ENCODE measurements around the gene CLTRN.

The CLTRN gene

GRCh38 chrX:15646543-15646942 lies 18.1 kb downstream of the CLTRN start:
- DNase-seq: no peak

GRCh38 chrX:15646031-15646430 lies 18.6 kb downstream of the CLTRN start:
- DNase-seq: no peak

DNA sequence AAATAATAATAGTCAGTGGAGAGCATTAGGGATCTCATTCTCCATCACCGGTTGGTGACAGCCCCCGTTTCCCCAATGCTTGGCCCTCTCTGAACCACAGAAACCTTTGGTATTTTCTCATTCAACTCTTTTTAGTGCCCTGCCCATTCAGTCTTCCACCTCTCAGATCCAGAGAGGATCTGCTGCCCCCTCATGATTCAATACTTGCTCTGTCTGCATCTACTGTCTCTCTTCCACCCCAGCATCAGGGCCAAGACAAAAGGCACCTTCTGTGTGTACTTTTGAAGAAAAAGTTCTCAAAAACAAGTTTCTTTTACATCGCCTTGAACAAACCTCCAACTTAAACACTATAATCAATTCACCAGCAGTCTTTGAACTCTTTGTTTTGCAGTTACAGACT lies 19.3 kb downstream of the CLTRN start:
- DNase-seq: no peak

DNA sequence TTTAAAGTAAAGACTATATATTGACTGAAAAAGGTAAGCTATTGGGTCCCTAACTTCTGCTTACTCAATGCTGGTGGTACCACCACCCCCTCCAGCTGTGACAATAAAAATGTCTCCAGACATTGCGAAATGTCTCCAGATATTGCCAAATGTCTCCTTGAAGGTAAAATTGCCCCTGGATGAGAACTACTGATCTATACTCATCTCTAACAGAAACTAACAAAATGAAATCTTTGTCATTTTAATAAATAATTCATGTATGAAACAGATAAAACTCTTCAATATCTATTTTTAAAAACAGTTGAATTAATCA lies 20.1 kb downstream of the CLTRN start:
- no peak for DNase-seq

- DNase-seq: no peak
These were observed 20.6 kb downstream of the CLTRN start for GRCh38 chrX:15643786-15644559.

DNA sequence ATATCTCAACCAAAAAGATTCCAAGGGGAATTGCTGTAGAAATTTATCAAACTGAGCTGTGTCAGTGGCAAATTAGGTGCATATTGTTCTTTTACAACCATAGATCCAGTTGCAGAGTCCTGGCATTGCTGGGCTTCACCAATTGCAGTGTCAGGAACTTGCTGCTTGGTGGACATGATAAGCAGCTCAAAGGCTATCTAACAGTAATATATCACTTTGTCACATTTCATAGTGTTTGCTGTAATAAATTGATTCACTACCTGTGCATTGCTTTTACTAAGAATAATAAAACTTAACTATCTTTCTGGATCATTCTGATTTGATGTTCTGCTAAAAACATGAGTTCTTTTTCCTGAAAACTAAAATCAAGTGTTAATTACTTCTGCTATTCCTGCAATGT lies 33.0 kb downstream of the CLTRN start:
- no peak for DNase-seq

- DNase-seq: no peak
These were observed 41.6 kb downstream of the CLTRN start for GRCh38 chrX:15623054-15623453.

GRCh38 chrX:15619053-15619755 lies 45.4 kb downstream of the CLTRN start:
- DNase-seq: no peak

DNA sequence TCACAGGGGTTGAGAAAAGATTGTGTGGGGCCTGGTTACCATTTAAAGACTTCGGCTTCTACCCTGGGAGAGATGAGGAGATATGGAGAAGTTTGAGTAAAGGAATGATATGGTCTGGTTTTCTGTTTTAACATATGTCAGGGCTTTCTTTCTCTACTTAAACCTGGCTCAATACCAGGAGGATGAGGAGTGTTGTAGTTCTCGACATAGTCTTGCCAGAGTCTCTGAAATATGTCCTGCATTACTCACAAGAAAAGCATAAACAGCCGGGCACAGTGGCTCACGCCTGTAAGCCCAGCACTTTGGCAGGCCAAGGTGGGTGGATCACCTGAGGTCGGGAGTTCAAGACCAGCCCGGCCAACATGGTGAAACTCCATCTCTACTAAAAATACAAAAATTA lies 47.5 kb downstream of the CLTRN start:
- DNase-seq: no peak

DNA sequence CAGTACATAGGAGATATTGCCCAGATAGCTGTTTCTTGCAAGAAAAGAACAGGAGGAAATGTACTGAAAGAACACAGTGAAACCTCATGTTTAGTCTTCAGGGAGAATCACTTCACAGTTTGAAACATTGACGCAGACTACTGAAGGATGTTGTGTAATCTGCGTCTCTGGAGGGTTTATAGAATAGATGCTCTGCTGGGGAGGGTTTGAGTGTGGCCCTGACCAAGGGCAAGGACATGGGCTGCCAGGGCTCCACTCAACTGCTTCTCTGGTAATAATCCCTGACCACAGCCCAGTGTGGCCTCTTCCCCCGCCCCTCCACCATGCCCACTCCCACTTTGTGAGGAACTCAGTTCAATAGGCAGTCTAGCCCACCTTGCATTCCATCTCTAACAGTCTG lies 48.1 kb downstream of the CLTRN start:
- no peak for DNase-seq

- no peak for DNase-seq
These were observed 57.5 kb downstream of the CLTRN start for GRCh38 chrX:15607067-15607466.

DNA sequence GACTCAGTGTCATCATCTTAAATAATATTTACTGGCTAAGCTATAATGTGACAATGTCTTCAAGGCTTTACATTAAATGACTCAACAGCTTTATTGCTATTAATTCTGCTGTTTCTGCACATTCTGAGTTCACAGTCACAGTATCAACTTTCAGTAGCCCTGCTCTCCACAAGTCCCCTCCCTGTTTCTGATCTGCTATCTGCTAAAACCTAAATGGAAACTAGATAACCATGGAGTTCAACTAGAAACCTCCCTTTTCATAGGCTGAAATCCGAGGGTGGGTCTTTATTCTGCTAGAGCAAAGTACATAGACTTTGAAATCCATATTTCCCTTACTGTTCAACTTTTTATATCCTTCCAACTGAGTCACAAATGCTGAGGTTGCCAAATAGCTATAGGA lies 58.5 kb downstream of the CLTRN start:
- no peak for DNase-seq

GRCh38 chrX:15605226-15605625 lies 59.4 kb downstream of the CLTRN start:
- no peak for DNase-seq

GRCh38 chrX:15602761-15603160 lies 61.8 kb downstream of the CLTRN start:
- no peak for DNase-seq

GRCh38 chrX:15601932-15602331 lies 62.7 kb downstream of the CLTRN start:
- no peak for DNase-seq

- no peak for DNase-seq
These were observed 63.9 kb downstream of the CLTRN start, which contains the start of gene ACE2 for GRCh38 chrX:15600745-15601144. Gene ACE2, minus strand, starts transcription at chrX:15600960. Its CDS starts 49 bp downstream, at chrX:15600911.

GRCh38 chrX:15600049-15600448 lies 64.6 kb downstream of the CLTRN start:
- no peak for DNase-seq

GRCh38 chrX:15599461-15599860 lies 65.1 kb downstream of the CLTRN start:
- no peak for DNase-seq

- DNase-seq: no peak
These were observed 66.6 kb downstream of the CLTRN start for GRCh38 chrX:15598026-15598425.

DNA sequence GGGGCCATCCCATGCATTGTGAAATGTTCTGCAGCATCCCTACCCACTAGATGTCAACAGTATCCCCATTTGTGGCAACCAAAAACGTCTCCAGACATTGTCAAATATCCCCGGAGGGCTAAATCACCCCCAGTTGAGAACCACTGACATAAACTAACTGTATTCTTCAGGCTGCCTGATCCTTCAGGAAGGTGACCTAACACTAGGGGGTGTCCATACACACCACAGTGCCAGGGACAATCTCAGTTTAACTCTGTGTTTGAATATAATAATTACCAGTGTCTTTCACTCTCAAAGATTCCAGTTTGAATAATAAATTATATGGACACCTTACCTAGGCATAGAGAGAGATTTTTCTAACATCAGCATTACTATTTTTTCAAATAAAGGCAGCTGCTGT lies 70.2 kb downstream of the CLTRN start:
- no peak for DNase-seq

DNA sequence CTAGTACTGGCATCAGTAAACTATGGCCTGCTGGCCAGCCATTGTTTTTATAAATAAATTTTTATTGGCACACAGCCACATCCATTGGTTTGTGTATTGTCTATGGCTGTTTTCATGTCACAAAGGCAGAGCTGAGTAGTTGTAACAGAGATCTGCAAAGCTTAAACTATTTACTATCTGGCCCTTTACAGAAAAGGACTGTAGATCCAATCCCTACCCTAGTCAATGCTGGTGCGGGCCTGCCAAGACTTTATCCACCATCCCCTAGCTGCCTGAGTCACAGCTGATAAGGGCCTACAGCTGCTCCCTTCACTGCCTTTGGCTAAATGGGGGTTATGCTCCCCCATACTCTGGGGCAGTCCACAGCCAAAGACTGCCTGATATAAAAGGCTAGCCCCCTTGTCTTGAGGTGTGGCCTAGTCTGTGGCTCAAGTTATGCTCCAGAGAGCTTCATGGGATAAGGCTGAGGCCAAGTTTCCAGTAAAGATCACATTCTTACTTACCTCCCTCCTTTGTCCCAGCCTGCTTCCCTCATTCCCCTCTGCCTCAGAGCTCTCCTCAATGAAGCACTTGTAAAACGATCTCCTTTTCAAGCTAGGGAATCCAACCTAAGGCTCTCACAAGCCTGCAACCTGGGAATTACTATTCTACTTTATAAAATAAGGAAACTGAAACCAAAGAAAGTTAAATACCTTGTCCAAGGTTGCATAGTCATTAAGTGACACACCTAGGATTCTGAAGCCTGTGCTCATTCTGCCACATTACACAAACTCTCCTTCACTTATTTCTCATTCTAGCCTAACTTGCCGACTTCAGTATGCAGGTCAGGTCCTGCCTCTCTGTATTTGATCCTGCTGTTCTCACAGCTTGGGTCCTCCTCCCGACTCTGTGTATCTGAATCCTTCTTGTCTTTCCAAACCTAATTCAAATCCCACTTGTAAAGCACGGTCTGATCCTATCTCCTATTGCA lies 84.5 kb downstream of the CLTRN start:
- peak; percentile 18 for DNase-seq
